ENCODE results near the gene FKBP11.

DNA sequence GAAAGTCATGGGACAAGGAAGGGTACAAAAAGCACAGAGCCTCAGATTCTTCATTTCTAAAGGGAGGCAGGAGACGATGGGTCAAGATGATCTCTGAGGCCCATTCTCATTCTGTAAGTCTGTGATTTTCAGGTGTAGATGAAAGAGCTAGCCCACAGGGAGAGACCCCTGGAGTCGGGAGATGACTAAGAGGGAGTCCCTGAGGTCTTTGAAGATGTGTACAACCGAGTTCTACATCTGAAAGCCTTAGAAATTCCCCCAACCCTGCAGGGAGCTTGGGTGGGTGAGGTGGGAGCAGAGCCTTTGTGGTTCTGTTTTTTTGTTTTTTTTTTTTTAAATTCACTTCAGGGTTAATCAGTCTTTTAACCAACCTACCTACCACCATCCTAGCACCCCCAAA lies 43.2 kb upstream of the FKBP11 start:
- no peak for TF ChIP-seq POLR2A (IDR thresholded peaks at IDR 0.05)
- no peak for TF ChIP-seq CTCF (IDR thresholded peaks at IDR 0.05)
